Stimulated activated CD8-positive, alpha-beta memory T cell treated with anti-CD3 and anti-CD28 coated beads, Interleukin-7, amount 100 ng/mL, for 1 hour (primary cell): Measurements from ENCODE around the gene NFATC4.
"Not testable (repeated sequence)": the region's sequence is repeated elsewhere in the genome, so short reads cannot be mapped to it uniquely, and the experiment has no call there.

Experiments used
- DNase-seq, 2 donors: peaks; one replicate each; pipeline ENCODE4 v3.0.0-alpha.2; 2020; ENCODE audit warnings: low read depth in 2 of 2

Gene NFATC4

DNA sequence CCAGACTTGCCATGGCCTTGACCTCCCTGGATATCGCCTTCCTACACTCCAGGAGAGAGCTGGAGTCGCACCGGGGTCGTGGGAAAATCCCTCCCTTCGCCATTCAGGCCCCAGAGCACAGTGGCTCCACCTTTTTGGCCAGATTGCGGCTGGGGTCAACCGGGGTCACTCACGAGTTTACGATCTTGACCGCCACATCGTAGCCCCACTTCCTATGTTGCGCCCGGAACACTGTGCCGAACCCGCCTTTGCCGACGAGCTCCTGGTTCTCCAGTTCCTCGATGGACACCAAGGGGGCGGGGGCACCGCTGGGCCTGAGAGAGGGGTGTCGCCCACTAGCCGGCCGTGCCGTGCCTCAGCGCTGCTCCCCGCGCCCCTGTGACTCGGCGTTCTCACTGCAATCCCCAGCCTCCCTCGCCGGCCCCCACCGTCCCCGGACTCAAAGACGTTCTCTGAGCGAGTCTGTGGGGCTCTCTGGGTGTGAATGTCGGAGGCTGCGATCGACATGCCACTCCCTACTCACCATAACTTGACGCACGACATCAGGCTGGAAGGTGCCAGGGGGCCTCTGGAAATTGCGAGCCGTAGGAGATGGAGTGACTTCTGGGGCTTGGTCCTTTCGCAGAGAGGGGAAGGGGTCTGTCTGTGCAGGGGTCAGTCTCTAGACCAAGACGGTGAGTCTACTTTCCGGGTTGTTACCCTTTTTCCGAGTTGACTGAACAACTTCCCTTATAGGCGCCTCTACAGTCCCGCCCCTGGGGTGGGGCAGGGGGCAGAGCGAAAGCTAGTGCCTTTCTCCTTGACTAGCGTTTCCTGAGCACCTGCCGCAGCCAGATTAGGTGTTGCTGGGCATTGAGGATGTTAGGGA is 28.5 kb upstream of the NFATC4 start, which contains the start of gene RIPK3:
RIPK3 (minus strand) TSS at position 708 of the 868 bp plus-strand sequence; CDS start at position 543, 165 bp downstream.
- peak in 1 of 2 donors; percentile 51 for DNase-seq

DNA sequence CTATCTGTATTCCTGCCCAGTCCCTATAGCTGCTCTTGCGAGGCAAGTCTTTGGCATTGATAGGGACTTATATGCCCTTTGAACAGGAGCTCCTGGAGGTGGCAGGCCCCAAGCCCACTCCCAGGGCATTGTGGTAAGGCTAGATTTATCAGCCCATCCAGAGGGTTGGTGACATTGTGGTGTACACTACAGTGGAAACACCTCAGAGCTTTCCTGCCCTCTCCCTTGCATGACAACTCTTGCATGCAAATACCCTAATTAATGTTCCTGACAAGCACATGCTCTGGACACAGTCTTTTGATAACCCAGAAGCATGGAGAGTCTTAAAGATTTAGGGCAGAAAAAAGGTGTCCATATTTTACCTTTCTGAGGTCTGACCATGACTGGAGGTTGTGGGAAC is 27.4 kb upstream of the NFATC4 start:
- DNase-seq, result no peak

DNA sequence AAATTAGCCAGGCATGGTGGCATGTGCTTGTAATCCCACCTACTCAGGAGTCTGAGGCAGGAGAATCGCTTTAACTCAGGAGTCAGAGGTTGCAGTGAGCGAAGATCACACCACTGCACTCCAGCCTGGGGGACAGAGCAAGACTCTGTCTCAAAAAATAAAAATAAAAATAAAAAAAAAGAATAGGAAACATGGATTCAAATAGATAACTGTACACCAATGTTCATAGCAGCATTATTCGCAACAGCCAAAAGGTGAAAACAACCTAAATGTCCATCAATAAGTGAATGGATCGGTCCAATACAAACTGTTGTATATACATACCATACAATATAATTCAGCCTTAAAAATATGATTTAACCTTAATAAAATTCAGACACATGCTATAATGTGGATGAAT is 25.1 kb upstream of the NFATC4 start:
- DNase-seq, result no peak

DNA sequence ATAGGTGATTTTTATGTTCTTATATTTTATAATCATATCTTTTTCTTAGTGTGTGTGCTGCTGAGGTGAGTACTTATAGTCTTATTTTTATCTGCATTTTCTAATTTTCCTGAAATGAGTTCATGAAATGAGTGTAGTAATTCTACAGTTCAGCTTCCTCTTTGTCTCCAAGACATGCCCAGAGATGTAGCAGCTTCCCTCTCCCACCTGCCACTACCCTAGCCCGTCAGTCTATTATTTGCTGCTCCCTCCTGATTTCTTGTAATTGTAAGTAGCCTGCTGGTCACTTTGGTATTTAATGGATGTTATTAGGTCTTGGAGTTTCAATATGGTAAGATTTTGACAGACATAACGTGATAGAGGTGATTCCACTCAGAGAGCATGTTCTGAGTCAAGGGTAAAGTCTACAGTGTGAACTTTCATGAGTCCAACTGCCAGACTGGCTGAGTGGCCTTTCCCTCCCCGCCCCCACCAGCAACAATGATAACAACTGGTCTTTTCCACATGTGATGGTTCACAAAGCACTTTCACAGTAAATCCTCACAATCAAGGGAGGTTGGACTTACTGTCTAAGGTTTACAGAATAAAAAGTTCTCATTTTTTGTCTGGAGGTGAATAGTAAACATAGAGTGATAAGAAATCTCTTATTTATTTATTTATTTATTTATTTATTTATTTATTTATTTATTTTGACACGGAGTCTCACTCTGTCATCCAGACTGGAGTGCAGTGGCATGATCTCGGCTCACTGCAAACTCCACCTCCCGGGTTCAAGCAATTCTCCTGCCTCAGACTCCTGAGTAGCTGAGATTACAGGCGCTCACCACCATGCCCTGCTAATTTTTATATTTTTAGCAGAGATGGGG is 24.0 kb upstream of the NFATC4 start:
- no peak for DNase-seq

DNA sequence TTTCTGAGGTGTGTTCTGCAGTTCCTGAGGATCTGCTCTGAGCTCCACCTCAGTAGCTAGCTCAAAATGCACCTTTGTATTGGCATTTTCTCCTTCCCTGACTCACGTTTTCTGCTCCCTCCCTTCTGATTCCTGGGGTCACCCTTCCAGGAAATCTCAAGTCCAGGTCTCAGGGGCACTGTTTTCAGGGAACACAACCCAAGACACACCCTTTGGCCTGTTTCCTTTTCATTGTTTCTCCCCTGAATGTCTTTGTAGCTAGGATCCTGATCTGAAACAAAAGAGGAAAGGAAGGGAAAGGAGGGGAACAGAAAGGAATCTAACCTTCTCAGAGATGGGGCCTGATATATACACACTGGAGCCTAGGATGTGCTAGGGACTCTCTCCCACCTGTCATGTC is 20.9 kb upstream of the NFATC4 start:
- DNase-seq, result no peak

DNA sequence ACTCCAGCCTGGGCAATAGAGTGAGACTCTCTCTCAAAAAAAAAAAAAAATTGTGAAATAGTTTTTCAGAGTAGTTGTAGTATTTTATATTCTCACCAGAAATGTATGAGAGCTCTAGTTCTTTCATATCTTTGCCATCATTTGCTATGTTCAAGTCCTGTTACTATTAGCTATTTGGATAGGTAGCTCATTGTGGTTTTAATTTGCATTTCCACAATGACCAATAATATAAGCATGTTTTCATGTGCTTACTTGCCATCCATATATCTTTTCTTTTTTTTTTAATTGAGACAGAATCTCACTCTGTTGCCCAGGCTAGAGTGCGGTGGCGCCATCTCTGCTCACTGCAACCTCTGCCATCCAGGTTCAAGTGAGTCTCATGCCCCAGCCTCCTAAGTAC is 19.8 kb upstream of the NFATC4 start:
- no peak for DNase-seq

DNA sequence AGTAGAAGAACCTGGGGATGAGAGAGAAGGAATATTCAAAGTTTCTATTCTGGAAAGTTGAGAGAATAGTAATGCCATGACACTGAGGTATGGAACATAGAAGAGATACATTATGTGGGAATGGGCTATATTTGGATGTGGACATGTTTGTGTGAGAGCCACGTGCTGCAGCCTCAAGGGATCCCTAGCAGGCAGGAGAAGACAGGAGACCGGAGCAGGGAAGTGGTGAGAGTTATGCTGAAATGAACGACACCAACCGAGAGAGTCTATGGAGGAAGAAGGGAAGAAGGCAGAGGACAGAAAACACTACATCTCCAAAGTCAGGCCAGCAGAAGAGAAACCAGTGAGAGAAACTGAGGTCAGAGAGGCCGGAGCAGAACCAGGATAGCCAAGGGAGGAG is 18.2 kb upstream of the NFATC4 start:
- no peak for DNase-seq

DNA sequence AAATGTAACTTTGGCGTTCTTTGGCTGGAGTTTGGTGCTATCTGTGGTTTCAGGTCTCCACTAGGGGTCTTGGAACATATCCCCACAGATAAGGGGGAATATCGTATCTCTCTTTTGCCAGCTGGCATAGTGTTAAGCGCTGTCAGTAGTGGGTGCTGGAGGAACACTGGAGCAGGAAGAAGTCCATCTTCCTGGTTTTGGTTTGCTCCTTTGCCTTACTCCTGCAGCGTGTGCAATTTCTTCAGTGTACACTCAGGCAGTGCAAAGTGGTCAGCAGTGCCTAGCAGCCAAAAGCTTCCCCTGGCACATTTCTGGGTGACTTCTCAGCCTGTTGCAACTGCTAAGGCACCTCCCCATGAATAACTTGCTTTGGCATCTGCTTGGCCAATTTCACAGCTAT is 16.5 kb upstream of the NFATC4 start:
- DNase-seq, result no peak

DNA sequence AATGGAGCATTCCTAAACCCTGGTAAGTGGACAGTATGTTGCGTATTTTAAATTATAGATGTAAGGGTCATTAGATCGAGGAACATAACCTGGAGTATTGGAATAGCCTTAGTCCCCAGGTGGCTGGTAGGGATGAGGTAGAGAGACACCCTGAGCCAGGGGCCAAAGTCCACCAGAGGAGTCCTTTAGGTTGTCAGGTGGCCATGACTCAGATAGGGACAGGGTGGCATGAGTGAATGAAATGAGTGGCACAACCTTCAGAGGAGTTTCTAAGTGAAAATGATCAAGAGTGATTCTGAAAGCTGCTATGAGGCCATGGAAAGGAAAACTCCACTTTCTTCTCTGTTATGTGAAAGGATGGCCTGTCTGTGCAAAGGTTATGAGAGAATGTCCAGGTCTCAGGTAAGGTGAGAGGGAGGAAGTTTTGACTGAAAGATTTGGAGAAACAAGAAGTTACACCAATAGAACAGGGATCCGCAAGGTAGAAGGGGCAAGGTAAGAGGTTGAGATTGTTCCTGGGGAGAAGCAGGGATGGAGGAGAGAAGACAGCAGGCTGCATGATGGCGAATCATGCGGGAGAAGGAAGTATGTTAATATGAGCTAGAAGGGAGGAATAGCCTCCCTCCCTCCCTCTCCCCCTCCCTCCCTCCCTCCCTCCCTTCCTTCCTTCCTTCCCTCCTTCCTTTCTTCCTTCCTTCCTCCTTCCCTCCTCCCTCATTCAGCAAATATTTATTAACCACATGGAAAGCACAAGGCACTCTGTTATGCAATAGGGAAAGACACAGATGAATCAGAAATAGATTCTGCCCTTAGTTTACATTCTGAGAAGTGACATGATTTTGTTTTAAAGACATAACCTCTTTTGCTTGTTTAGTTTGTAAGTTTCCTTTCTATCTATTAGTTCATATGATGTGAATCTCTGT is 14.2 kb upstream of the NFATC4 start:
- no peak for DNase-seq

DNA sequence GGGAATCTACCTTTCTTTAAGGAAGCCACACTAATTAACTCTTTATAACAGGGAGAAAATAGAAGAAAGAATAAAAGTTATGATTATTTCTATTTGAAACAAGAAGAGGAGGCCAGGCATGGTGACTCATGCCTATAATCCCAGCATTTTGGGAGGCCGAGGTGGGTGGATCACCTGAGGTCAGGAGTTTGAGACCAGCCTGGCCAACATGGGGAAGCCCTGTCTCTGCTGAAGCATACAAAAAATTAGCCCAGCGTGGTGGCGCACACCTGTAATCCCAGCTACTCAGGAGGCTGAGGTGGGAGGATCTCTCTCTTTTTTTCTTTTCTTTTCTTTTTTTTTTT is 13.5 kb upstream of the NFATC4 start:
- DNase-seq, result not testable (repeated sequence)

DNA sequence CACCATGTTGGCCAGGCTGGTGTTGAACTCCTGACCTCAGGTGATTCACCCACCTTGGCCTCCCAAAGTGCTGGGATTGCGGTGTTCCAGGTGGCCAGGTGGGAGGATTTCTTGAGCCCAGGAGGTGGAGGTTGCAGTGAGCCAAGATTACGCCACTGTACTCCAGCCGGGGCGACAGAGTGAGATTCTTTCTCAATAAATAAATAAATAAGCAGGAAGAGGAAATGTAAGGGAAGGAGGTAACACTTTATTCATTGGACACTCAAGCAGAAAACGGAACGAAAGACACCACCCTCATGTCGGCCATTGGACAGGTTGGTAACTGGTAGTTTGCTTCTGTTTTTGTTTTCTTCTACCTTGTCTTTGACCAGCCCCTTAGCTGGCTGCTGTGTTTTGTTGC is 13.0 kb upstream of the NFATC4 start:
- no peak for DNase-seq

DNA sequence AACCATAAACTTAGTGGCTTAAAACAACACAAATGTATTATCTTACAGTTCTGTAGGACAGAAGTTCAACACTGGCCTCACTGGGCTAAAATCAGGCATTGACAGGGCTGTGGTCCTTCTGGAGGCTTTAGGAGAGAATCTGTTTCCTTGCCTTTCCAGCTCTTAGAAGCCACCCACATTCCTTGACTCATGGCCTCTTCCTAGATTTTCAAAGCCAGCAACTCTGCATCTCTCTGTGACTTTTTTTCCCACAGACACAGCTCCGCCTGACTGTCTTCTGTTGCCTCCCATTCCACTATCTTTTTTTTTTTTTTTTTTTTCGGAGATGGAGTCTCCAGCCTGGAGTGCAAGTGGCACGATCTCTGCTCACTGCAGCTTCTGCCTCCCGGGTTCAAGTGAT is 11.8 kb upstream of the NFATC4 start:
- no peak for DNase-seq

DNA sequence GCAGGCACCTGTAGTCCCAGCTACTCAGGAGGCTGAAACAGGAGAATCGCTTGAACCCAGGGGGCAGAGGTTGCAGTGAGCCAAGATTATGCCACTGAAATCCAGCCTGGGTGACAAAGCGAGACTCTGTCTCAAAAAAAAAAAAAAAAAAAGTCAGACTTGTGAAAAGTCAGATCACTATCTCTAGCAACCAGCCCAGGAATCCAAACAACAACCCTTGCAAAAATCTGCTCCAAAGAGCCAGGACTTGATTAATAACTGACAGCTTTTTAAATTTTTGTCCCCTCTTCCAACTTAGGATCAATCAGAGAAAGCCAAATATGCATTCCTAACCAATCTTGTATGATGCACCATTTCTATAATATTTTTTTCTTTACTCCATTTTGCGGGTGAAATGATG is 7.7 kb upstream of the NFATC4 start:
- no peak for DNase-seq

DNA sequence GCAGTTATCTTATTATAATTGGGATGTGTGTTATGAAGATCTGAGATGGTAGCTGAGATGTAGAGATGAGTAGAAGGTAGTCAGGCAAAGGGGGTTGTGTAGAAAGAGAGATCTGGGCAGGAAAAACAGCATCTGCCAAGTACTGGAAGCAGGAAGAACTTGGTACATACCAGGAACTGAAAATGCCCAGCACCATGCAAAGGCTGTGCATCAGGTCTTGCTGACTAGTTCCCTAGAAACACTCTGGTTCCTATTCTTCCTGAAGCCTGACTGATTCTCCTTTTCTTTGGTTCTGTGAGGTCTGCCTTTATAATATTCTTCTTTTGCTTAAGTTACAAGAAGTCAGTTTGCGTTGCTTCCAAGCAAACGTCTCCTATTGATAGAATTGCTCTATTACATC is 6.7 kb upstream of the NFATC4 start:
- DNase-seq, result no peak

DNA sequence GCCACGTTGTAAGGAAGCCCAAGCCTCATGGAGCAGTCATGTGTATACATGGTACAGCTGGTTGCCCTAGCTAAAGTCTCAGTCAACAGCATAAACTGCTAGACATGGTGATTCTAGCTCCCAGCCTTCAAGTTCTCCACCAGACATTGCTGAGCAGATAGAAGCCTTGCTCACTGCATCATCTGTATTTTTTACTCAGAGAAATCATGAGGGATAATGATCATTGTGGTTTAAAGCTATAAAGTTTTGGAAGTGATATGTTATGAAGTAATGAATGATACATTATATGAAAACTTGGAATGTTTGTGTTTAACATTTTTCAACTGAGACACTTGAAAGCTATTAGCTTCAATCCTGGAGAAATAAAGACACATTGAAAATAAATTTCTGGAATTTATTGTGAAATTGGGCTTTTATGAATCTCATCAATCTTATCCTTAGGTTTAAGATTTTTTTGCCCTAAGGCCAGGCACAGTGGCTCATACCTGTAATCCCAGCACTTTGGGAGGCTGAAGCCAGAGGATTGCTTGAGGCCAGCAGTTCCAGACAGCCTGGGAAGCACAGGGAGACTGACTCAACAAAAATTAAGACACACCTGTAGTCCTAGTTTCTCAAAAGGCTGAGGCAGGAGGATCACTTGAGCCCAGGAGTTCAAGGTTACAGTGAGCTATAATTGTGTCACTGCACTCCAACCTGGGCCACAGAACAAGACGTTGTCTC is 5.6 kb upstream of the NFATC4 start:
- DNase-seq, result no peak

DNA sequence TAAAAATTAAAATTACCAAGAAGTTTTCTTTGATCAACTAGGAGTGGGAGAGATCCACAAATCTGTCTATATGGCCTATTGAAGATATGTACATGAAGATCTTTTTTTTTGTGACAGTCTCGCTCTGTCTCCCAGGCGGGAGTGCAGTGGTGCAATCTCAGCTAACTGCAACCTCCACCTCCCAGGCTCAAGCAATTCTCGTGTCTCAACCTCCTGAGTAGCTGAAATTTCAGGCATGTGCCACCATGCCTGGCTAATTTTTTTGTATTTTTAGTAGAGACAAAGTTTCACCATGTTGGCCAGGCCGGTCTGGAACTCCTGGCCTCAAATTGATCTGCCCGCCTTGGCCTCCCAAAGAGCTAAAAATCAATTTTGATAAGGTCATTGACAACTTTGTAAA is 4.6 kb upstream of the NFATC4 start:
- no peak for DNase-seq

DNA sequence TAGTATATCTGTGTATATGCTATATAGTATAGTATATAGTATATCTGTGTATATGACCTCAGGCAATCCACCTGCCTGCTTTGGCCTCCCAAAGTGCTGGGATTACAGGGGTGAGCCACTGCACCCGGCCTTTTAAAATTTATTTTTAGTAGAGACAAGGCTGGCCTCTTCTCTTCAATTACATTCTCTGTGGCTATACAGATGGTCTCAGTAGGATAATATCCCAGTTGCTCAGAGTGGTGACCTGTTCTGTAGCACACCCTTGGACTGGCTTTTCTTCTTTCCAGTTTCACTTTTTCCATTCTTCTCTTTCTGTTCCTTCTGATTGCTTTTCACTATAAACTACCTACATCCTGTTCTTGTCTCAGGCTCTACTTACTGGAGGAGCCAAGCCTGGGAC is 3.1 kb upstream of the NFATC4 start:
- DNase-seq, result no peak

DNA sequence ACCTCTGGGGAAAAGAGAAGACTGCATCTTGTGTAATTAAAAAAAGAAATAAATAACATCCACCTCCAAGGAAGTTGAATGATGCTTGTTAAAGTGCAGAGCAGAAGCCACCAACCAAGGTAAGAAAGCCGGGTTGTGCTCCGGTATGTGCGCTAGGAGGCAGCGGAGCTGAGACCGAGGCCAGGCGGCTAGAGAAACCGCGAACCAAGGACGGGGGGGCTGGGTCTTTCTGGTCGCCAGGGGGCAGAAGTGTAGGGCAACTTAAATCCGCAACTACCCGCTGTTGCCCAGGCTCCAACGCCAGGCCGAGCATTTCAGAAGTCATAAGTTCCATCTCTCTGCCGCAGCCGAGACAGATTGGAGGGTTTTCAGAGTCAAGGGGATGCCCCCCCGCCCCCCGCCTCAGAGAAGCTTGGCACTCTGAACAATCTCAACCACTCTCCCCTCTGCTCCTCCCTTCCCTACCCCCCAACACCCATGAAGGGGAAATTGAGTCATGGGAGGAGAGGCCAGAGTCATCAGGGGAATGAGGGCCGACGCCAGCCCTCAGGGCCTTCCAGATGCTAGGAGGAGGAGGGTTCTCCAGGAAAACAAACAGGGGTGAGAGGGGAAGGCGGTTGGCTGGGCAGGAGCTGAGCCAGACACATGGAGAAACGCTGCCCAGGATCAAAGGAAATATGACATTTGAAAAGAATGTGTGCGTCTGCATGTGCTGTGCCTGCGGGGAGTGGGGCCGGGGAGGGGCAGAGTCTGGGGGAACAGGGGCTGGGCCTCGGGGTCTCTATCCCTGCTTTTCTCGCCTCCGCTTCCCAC is 2.2 kb upstream of the NFATC4 start:
- peak; percentile 31 to 43 for DNase-seq

DNA sequence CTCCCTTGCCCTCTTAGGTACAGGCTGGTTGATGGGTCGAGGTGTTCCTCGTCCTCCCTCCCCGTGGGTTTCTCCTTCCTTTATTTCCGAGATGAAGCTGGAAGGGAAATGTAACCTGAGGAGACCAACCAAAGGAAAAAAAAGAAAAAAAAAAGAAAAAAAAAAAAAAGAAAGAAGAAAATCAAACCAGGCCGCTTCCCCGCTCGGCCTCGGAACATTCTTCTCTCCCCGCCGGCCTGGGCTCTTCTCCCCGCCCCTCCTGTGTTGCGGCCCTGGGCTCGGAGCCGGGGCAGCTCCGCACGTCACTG is 1.6 kb upstream of the NFATC4 start:
- DNase-seq, result no peak

DNA sequence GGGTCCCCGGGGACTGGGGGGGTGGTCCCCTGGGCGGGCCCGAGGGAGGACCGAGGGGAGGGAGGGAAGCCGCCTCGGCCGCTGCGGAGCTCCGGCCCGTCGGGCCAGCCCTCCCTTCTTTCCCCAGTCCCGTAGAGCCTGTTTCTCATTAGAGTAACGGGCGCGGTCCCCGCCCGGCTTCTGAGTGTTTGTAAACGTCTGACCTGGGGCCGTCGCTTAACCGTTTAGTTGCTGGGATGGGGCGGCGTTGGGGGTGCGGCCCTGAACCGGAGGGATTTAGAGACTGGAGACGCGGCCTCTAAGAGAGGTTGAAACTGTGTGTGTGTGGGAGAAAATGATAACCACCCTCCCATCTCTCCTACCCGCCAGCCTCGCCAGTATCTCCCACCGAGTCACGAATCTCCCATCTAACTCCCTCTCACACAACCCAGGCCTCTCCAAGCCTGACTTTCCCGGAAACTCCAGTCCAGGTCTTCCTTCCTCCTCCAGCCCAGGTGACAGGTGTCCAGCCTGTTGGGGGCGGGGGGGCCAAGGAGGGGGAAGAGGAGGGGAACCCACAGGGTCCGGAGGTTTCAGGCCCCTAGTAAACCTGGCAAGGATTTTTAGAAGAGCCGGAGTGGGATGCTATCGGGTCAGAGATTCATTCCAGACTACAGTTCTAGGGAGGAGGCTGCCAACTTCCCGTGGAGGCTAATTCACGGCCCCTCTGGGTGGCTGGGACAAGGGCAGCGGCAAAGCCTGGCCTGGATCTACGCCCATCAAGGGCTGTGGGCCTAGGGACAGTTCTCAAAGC is 1.1 kb upstream of the NFATC4 start:
- no peak for DNase-seq
